Coronary artery (tissue), 2 donors: ENCODE data around the gene ZNF584.

Source experiments
- DNase-seq: peaks from one replicate; pipeline ENCODE4 v3.0.0-alpha.2; 2017; ENCODE audit warnings: low spot score
- H3K27ac ChIP-seq, 2 donors: fragments of 200-600 bp; sonication (generic); one replicate each; pipeline ENCODE4 v1.5.1; 2016 to 2019
- H3K4me3 ChIP-seq: fragments of 200-600 bp; sonication (generic); 2 replicates; pipeline ENCODE4 v1.5.1; 2016; ENCODE audit warnings: mild to moderate bottlenecking, moderate library complexity
- CTCF ChIP-seq: fragments of 200-600 bp; sonication (generic); IDR thresholded peaks from one replicate; pipeline ENCODE4 v1.5.1; 2019; ENCODE audit warnings: antibody characterized with exemption

Gene ZNF584

GRCh38 chr19:58450856-58451357, 42.5 kb downstream of the ZNF584 start:
- TF ChIP-seq CTCF = no peak
- no peak overlapping the region for H3K27ac ChIP-seq
- peak overlapping the region; percentile 97 for H3K4me3 ChIP-seq
- DNase-seq = no peak

GRCh38 chr19:58451358-58452101, 43.1 kb downstream of the ZNF584 start, which contains the start of gene ZNF324B:
Gene ZNF324B, plus strand, starts transcription at chr19:58451622. Its CDS starts 2,080 bp downstream, at chr19:58453702.
- DNase-seq = peak; percentile 98
- peak within 1 kb of the TSS; percentile 97 for H3K4me3 ChIP-seq
- H3K27ac ChIP-seq = peak within 1 kb of the TSS in 1 of 2 donors; percentile 82
- no peak for TF ChIP-seq CTCF

GRCh38 chr19:58453743-58454142, 45.3 kb downstream of the ZNF584 start:
- no peak for TF ChIP-seq CTCF
- Histone ChIP-seq H3K27ac (no peak overlapping the region), H3K4me3 (no peak overlapping the region)
- no peak for DNase-seq

GRCh38 chr19:58455306-58455705, 46.9 kb downstream of the ZNF584 start:
- Histone ChIP-seq H3K27ac (no peak overlapping the region), H3K4me3 (no peak overlapping the region)
- DNase-seq = no peak
- TF ChIP-seq CTCF = no peak

GRCh38 chr19:58456111-58456510, 47.7 kb downstream of the ZNF584 start:
- no peak for DNase-seq
- Histone ChIP-seq H3K4me3 (no peak overlapping the region), H3K27ac (no peak overlapping the region)
- TF ChIP-seq CTCF = no peak

GRCh38 chr19:58460039-58460438, 51.6 kb downstream of the ZNF584 start:
- Histone ChIP-seq H3K27ac (no peak overlapping the region), H3K4me3 (no peak overlapping the region)
- no peak for DNase-seq
- TF ChIP-seq CTCF = no peak
